LNCaP clone FGC (cell line): ENCODE data around the gene DOLPP1.

Experiments
- DNase-seq: peaks from one replicate; pipeline ENCODE4 v3.0.0-alpha.2; 2011; ENCODE audit warnings: low read depth
- H3K4me3 ChIP-seq: 2 replicates; pipeline ENCODE4 v1.5.1; 2011; ENCODE audit warnings: mild to moderate bottlenecking, low read depth, low read length, control low read depth
- CTCF ChIP-seq: IDR thresholded peaks from 2 replicates; pipeline ENCODE4 v1.5.1; 2012; ENCODE audit warnings: mild to moderate bottlenecking; ENCODE audit not compliant: control insufficient read depth, insufficient read depth; ENCODE audit errors: extremely low read depth

Gene DOLPP1

GRCh38 chr9:129036923-129037766 is 43.8 kb upstream of the DOLPP1 start:
- no peak for TF ChIP-seq CTCF
- H3K4me3 ChIP-seq = peak overlapping the region; percentile 98
- DNase-seq = no peak

DNA sequence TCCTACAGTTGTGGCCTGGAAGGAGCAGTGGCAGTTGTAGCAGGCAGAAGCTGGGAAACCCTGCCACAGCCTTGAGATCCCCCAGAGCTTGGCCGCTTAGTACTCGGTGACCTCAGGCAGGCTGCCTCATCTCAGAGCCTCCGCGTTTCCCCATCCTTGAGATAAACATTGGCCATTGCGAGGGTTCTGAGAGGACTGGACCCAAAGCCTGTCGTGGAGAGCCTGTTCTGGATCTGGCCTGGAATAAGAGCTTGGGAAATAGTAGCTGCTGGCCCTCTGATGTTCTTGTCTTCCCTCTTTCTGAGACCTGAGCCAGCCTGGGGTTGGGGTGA is 43.2 kb upstream of the DOLPP1 start:
- no peak for TF ChIP-seq CTCF
- DNase-seq = no peak
- peak overlapping the region; percentile 98 for H3K4me3 ChIP-seq

GRCh38 chr9:129038109-129038852 is 42.6 kb upstream of the DOLPP1 start:
- DNase-seq = no peak
- no peak for TF ChIP-seq CTCF
- H3K4me3 ChIP-seq = peak overlapping the region; percentile 98

- no peak overlapping the region for H3K4me3 ChIP-seq
- DNase-seq = no peak
- no peak for TF ChIP-seq CTCF
Measured at GRCh38 chr9:129040113-129040643, 40.7 kb upstream of the DOLPP1 start.

DNA sequence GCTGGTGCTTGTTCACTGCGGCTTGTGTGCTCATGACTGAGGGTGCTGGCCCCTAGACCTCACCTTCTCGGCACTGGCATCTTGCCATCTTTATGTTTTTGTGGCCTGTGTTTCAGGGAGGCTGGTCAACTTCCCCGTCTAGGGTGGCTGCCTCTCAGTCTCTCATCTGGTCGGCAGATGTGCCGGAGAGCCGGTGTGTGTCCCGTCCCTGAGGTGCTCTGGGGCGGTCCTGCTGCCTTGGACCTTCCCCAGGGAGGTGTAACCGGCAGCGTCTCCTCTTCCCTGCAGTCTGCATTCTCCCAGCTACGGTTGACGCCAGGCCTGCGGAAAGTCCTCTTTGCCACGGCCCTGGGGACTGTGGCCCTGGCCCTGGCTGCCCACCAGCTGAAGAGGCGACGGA is 38.9 kb upstream of the DOLPP1 start:
- TF ChIP-seq CTCF = no peak
- no peak overlapping the region for H3K4me3 ChIP-seq
- DNase-seq = no peak

DNA sequence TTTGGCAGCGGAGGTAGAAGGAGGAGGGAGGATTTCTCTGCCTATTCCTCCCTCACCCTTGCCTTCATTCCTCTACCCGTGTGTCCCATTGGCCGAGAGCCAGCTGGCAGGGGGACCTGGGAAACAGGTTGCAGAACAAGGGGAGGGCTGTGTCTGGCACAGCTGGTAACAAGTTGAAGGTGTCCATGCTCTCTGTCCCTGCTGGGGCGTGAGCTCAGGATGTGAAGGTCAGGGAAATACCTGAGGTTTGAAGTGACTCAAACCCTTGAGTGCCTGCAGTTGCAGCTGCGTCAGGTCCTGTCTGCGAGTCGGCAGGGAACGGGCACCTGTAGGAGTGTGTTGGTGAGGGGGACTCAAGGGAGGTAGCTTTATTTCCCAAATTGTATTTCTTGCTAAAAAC is 28.3 kb upstream of the DOLPP1 start:
- no peak overlapping the region for H3K4me3 ChIP-seq
- TF ChIP-seq CTCF = no peak
- DNase-seq = peak; percentile 91
